HL-60 (cell line): ENCODE data around the gene CIT.

Source experiments
- DNase-seq, 2 experiments: peaks; one replicate each; pipeline ENCODE4 v3.0.0-alpha.2; 2010 to 2020; ENCODE audit warnings: low read depth in 1 of 2, low spot score in 1 of 2
- H3K27ac ChIP-seq: fragments of 250-450 bp; sonication (Bioruptor Pico); replicated peaks from 2 replicates; pipeline ENCODE4 v1.5.1; 2020; ENCODE audit warnings: mild to moderate bottlenecking, moderate library complexity
- H3K27me3 ChIP-seq: fragments of 250-450 bp; sonication (Bioruptor Pico); 2 replicates; pipeline ENCODE4 v1.5.1; 2021; ENCODE audit warnings: mild to moderate bottlenecking, moderate library complexity; ENCODE audit not compliant: insufficient read depth, poor library complexity, severe bottlenecking
- H3K4me3 ChIP-seq: replicated peaks from 2 replicates; pipeline ENCODE4 v1.5.1; 2011; ENCODE audit warnings: mild to moderate bottlenecking, control low read depth, low read length; ENCODE audit not compliant: insufficient read depth
- GABPA ChIP-seq: IDR thresholded peaks from 2 replicates; pipeline ENCODE4 v1.6.1; 2012; ENCODE audit warnings: low read depth
- POLR2AphosphoS5 ChIP-seq: IDR thresholded peaks from 2 replicates; pipeline ENCODE4 v1.6.1; 2012; ENCODE audit warnings: low read depth
- REST ChIP-seq: IDR thresholded peaks from 2 replicates; pipeline ENCODE4 v1.6.1; 2012; ENCODE audit warnings: low read depth; ENCODE audit not compliant: insufficient replicate concordance
- SPI1 ChIP-seq: IDR thresholded peaks from 2 replicates; pipeline ENCODE4 v1.6.1; 2012; ENCODE audit warnings: low read depth, mild to moderate bottlenecking, borderline replicate concordance
- TF ChIP-seq, protein P1 (sequence below): IDR thresholded peaks from one replicate; pipeline ENCODE4 v1.5.1; 2011; ENCODE audit warnings: low read length, control low read depth, inconsistent platforms; ENCODE audit not compliant: insufficient read depth

CIT gene

GRCh38 chr12:119819322-119819721 is 57.8 kb downstream of the CIT start:
- Histone ChIP-seq H3K4me3 (no peak overlapping the region), H3K27ac (no peak overlapping the region), H3K27me3 (no peaks in the 10 kb centered on the region)
- TF ChIP-seq POLR2AphosphoS5 (no peak), REST (no peak), SPI1 (no peak)
- DNase-seq = no peak

DNA sequence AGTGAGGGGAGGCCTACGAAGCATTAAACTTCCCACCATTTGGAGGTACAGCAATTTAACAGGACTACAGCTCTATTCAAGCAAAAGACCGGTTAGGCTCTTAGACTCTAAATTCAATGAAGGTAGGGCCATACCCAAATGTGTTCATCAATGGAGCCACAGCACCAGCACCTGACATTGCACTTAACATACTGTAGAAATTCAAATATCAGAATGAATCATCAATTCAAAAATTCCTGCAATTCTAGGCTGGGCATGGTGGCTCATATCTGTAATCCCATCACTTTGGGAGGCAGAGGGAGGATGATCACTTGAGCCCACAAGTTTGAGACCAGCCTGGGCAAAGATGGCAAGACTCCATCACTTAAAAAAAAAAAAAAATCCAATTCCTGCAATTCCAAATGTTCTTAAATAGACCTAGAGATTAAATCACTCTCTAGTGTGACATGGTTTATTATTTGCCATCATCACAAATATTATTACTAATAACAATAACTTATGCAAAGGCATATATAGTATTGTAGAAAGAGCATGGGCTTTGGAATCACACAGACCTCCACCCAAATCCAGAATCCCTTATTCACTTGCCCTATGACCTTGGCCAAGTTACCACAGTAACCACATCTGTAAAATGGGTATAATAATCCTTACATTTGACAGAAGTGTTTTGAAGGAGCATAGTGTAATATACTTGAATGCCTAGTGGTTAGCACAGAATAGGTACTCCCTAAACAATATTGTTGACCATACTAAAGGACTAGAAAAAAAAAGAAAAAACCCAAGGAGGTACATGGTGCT is 59.4 kb downstream of the CIT start:
- no peak for DNase-seq
- Histone ChIP-seq H3K27me3 (no peaks in the 10 kb centered on the region), H3K4me3 (no peak overlapping the region), H3K27ac (no peak overlapping the region)
- TF ChIP-seq POLR2AphosphoS5 (no peak), REST (no peak)

GRCh38 chr12:119809023-119809422 is 68.1 kb downstream of the CIT start:
- Histone ChIP-seq H3K4me3 (no peak overlapping the region), H3K27ac (no peak overlapping the region), H3K27me3 (no peaks in the 10 kb centered on the region)
- DNase-seq = no peak
- TF ChIP-seq REST = no peak
- TF ChIP-seq GABPA = no peak
- no peak for TF ChIP-seq SPI1
- no peak for TF ChIP-seq POLR2AphosphoS5
- TF ChIP-seq, protein P1, sequence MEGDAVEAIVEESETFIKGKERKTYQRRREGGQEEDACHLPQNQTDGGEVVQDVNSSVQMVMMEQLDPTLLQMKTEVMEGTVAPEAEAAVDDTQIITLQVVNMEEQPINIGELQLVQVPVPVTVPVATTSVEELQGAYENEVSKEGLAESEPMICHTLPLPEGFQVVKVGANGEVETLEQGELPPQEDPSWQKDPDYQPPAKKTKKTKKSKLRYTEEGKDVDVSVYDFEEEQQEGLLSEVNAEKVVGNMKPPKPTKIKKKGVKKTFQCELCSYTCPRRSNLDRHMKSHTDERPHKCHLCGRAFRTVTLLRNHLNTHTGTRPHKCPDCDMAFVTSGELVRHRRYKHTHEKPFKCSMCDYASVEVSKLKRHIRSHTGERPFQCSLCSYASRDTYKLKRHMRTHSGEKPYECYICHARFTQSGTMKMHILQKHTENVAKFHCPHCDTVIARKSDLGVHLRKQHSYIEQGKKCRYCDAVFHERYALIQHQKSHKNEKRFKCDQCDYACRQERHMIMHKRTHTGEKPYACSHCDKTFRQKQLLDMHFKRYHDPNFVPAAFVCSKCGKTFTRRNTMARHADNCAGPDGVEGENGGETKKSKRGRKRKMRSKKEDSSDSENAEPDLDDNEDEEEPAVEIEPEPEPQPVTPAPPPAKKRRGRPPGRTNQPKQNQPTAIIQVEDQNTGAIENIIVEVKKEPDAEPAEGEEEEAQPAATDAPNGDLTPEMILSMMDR = no peak

DNA sequence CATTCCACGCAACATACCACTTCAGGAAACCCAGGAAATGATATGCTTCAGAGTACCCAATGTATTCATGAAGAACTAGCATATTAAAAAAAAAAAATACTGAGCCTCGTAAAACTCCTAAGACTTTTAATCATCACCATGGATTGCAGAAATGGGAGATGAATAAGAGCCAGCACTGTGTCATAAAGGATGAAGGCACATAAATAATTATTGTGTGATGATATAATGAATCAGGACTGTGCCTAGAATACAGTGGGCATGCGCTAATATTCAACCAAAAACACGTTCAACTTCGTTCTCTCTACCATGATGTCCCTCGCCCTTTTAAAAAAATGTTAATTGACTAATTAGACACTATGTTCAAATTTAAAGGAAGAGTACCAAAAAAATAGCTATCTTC is 68.7 kb downstream of the CIT start:
- no peak overlapping the region for H3K4me3 ChIP-seq
- TF ChIP-seq SPI1 = no peak
- TF ChIP-seq GABPA = no peak
- TF ChIP-seq POLR2AphosphoS5 = no peak
- TF ChIP-seq, protein P1 = no peak
- no peaks in the 10 kb centered on the region for H3K27me3 ChIP-seq
- DNase-seq = no peak
- H3K27ac ChIP-seq = no peak overlapping the region
